NCI-H2196 treated with DMSO at 0.1 percent for 48 hours (cell line): Measurements from ENCODE around the gene TBC1D16.

Experiments
- DNase-seq: peaks from one replicate; lab custom pipeline; 2025; ENCODE audit not compliant: unreplicated experiment; lab: John Stamatoyannopoulos, UW

Gene TBC1D16

DNA sequence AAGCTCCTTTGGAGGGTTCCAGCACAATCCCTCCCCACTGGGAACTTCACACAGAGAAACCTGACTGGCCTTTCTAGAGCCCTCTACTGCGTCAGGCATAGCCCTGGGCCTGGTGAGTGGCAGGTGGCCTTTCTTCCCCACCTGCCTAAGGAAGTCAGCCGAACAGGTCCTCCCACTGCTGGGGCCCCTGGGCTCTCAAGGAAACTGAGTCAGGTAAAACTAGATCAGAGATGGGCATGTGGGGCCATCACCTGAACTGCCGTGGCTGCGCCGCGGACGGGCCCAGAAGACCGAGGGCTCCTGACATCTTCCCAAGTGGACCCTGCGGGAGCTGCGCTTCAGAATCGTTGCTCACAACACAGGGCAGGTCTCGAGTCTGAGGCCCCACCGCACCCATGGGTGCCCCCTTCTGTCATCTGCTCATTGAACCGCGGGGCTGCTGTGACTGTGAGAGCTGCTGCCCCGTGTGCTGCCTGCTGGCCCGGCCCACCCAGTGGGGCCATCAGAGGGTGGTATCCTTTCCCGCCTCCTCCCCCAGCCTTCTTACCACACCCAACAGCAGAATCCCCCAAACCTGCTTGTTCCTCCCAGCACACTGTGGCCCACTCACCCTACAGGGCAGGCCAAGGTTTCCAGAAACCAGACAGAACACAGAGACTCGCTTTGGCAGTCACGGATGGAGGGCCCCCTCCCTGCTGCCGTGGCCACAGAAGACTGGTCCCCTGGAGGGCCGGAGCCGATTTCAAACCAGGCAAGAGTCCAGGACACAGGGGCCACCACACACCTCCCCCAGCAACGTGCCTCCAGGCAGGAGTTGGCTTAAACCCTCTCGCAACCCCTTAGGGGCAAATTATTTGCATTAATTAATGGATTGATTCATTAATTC, 81.1 kb downstream of the TBC1D16 start:
- no peak for DNase-seq

GRCh38 chr17:79953335-79953734, 82.3 kb downstream of the TBC1D16 start:
- DNase-seq, result no peak

GRCh38 chr17:79952901-79953300, 82.8 kb downstream of the TBC1D16 start:
- no peak for DNase-seq

DNA sequence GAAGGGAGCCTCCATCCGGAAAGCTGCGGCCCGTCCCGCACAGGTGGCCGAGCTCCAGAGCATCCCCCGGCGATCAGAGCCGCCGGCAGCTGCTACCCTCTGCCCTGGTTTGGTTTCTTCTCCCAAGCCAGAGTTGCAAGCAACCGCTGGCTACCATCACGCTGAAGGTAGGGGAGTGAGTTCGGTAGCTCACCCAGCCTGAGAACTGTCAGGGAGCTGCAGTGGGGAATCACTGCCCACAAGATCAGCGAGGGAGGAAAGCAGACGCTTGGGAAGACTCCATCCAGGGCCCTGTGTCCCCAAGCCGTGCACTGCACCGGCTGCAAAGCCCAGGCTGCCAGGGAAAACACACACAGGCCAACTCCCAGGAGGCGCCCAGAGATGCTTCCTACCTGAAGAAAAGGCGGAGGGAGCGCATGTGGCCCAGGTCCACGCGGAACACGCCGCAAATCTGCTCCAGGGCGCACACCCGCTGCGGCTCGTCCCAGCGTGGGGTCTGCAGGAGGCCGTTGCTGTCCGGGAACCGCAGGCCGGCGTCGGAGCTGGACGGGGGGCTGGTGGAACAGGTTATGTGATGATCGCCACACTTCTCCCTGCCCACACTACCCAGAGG, 83.3 kb downstream of the TBC1D16 start:
- no peak for DNase-seq

- no peak for DNase-seq
These were observed 84.1 kb downstream of the TBC1D16 start for GRCh38 chr17:79951361-79952264.

- DNase-seq, result no peak
These were observed 84.9 kb downstream of the TBC1D16 start for GRCh38 chr17:79950751-79951150.

- no peak for DNase-seq
These were observed 85.4 kb downstream of the TBC1D16 start for GRCh38 chr17:79950306-79950705.

- DNase-seq, result no peak
These were observed 85.9 kb downstream of the TBC1D16 start for GRCh38 chr17:79949656-79950209.

- DNase-seq, result no peak
These were observed 86.6 kb downstream of the TBC1D16 start for GRCh38 chr17:79948945-79949655.

DNA sequence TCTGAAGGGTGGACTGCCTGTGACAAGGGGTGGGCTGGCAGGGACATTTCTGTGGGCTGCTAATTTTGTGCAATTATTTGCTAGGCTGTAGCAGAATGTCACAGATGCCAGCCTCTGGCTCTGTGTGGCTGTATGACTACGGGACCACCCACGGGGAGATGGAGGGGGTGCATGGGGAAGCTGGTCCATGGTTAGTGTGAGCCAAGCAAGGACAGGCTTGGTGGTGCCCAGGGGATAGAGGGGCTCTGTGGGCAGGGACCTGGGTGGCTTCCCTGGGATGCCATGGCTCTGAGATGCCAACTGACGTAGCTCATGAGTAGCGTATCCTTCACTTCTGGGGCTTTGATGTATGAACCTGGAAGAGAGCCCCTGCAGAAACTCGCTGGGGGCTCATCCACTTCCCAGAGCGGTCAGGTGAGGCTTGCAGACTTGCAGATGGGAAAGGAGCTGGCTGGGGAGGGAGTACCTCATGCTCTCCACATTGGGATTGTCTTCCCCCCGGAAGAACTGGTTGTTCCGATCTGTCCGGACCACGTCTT, 87.2 kb downstream of the TBC1D16 start:
- no peak for DNase-seq

DNA sequence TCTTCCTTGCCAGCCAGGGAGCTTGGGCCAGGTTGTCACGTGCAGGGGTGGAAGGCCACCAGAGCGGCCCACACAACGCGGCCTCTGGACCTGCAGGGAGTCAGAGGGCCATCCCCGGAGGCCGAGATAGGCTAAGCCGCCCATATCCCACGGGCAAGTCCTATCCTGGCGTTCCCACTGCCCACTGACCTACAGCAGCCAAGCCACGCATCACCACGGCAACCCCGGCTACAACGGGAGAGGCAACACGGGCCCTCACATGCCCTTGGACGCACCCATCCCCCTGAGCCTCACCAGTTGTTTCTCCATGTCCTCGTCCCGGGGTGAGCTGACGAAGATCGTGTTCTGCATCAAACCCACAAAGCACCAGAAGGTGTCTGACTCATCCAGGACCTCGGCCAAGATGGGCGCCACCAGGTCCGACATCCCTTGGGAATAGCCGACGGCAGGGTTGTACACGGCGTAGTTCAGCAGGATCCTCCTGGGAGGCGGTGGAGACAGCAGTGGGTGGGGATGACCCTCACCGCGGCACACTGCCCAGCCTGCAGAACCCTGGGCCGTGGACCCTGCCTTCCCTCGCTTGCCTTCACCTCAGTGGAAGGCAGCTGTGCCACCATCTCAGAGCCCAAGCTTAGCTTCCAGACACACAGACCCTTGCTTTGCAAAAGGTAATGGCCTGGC, 88.2 kb downstream of the TBC1D16 start:
- no peak for DNase-seq

GRCh38 chr17:79946352-79947231, 89.1 kb downstream of the TBC1D16 start:
- DNase-seq, result no peak

- DNase-seq, result no peak
These were observed 89.9 kb downstream of the TBC1D16 start for GRCh38 chr17:79945591-79946255.

DNA sequence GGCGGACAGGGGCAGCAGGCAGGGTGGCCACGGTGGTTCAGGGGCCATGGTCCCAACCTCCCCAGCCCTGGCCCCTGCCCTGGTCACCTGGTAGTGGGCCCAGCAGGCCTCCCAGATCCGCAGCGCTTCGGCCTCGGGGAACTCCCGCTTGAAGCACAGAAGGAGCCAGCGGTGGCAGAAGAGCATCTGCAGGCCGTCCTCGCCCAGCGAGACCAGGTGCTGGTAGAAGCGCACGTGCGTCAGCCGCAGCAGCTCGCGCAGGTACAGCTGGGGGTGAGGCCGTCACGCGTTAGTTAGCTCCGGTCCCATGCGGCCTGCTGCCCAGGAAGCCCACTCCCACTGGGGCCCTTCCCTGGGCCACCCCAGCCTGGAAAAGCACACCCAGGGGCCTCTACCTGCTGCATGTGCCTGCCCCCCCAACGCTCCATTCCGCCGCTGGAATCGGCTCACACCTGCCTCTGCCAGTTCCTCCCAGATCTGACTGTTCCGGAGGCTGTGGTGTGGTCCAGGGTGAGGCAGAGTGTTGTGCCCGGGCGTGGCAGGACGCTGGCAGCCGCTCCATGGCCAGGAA, 90.8 kb downstream of the TBC1D16 start:
- DNase-seq, result no peak

- no peak for DNase-seq
These were observed 91.3 kb downstream of the TBC1D16 start for GRCh38 chr17:79944251-79944812.

- no peak for DNase-seq
These were observed 92.1 kb downstream of the TBC1D16 start for GRCh38 chr17:79943347-79944241.
